Measurements from ENCODE around the gene TRIM45. TPM values are rescaled to one million over a fixed set of nuclear protein-coding genes. Genes with fewer than 3 reads are reported as not detected.

TRIM45 gene, protein sequence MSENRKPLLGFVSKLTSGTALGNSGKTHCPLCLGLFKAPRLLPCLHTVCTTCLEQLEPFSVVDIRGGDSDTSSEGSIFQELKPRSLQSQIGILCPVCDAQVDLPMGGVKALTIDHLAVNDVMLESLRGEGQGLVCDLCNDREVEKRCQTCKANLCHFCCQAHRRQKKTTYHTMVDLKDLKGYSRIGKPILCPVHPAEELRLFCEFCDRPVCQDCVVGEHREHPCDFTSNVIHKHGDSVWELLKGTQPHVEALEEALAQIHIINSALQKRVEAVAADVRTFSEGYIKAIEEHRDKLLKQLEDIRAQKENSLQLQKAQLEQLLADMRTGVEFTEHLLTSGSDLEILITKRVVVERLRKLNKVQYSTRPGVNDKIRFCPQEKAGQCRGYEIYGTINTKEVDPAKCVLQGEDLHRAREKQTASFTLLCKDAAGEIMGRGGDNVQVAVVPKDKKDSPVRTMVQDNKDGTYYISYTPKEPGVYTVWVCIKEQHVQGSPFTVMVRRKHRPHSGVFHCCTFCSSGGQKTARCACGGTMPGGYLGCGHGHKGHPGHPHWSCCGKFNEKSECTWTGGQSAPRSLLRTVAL
- total RNA-seq (2012; rRNA removed) (1.7 and 2.0 TPM in 2 replicates), polyA plus RNA-seq (2012; rRNA removed) (4.1 and 5.1 TPM in 2 replicates), Bru-seq, nascent RNA (percentile 45 among the genes with signal in this experiment), BruChase-seq, experiment 1, labeled RNA remaining after a 6-hour chase (percentile 45 among the genes with signal in this experiment), BruChase-seq, experiment 2, labeled RNA remaining after a 2-hour chase (percentile 46 among the genes with signal in this experiment)
- polyA plus RNA-seq (2012; cell fraction: cytosol; rRNA removed), result 2.1 and 2.9 TPM in 2 replicates
- 19.8 and 36.5 TPM in 2 replicates for polyA plus RNA-seq (2012; cell fraction: nucleus; rRNA removed; ENCODE audit: low replicate concordance)
- long read RNA-seq, partial matches to known transcripts, result 0 of 9 reads
- long read RNA-seq, other reads (novel, unspliced or antisense), result 5 of 9 reads

GRCh38 chr1:117121589-117122329 lies at the start of gene TRIM45:
TRIM45 (minus strand) TSS chr1:117121749; CDS start chr1:117121201, 548 bp downstream.
- Histone ChIP-seq H2BK15ac (ENCODE audit: low read depth, low read length) (peak within 1 kb of the TSS; percentile 100; the same call in 2 of the 3 replicates), H4K5ac (ENCODE audit: low read depth, low read length) (peak within 1 kb of the TSS; percentile 91), H4K20me1 (ENCODE audit: insufficient read depth, low read length) (no peaks in the 10 kb centered on the region), H2AK9ac (replicated peaks; ENCODE audit: low read depth, low read length, poor library complexity) (peak within 1 kb of the TSS; percentile 91), H2AFZ (replicated peaks; ENCODE audit: low read length, poor library complexity) (peak within 1 kb of the TSS; percentile 99), H3K14ac (replicated peaks; ENCODE audit: low read depth, low read length) (peak within 1 kb of the TSS; percentile 99), H2AK5ac (ENCODE audit: low read depth, low read length) (peak within 1 kb of the TSS; percentile 84), H3K27me3 (ENCODE audit: control insufficient read depth, insufficient read depth, low read length) (peaks cover 3% of the 10 kb centered on the region), H3K79me1 (ENCODE audit: low read depth in 1 of 2, low read length in 2 of 2) (peaks cover under 1 to 9% of the 10 kb centered on the region in 2 experiments; a peak in 1 of 4 replicates), H3K9me3 (ENCODE audit: control insufficient read depth, insufficient read depth, low read length) (no peaks in the 10 kb centered on the region), H3K4me2 (ENCODE audit: low read depth, low read length) (peak within 1 kb of the TSS; percentile 74), H2BK5ac (ENCODE audit: low read depth, low read length, poor library complexity, severe bottlenecking) (peak within 1 kb of the TSS; percentile 96), H3K23ac (ENCODE audit: low read depth, low read length) (peak within 1 kb of the TSS; percentile 95), H2BK20ac (ENCODE audit: low read depth, low read length) (peak within 1 kb of the TSS; percentile 98), H3K27ac (ENCODE audit: insufficient read depth, low read length) (peak within 1 kb of the TSS; percentile 95), H3K56ac (ENCODE audit: extremely low read depth, insufficient read depth, low read length) (peak within 1 kb of the TSS; percentile 96), H2BK120ac (ENCODE audit: low read depth, low read length) (peak within 1 kb of the TSS; percentile 97), H4K91ac (ENCODE audit: insufficient read depth, low read depth, low read length) (peak within 1 kb of the TSS; percentile 100), H3K18ac (ENCODE audit: low read depth, low read length) (peak within 1 kb of the TSS; percentile 91), H4K8ac (ENCODE audit: low read depth in 2 of 2, low read length in 2 of 2) (peak within 1 kb of the TSS; percentile 96 to 99), H3K36me3 (ENCODE audit: control insufficient read depth, insufficient read depth, low read length) (peaks cover 4% of the 10 kb centered on the region; the same call in 1 of the 2 replicates), H3K4ac (ENCODE audit: low read depth, low read length) (peak within 1 kb of the TSS; percentile 99), H3K9me1 (ENCODE audit: insufficient read depth, low read length) (peaks cover 3% of the 10 kb centered on the region; the same call in 1 of the 2 replicates), H3K4me3 (ENCODE audit: insufficient read depth, low read depth, low read length) (peak within 1 kb of the TSS; percentile 68), H3K9ac (ENCODE audit: low read depth, low read length) (peak within 1 kb of the TSS; percentile 95), H3K4me1 (ENCODE audit: control insufficient read depth, insufficient read depth, low read length) (peaks cover 8% of the 10 kb centered on the region; the same call in 1 of the 2 replicates)
- BruUV-seq (replicated peaks), result no TSS peak
- 0% methylated on average over 27 of the region's 71 CpGs; no CpG with 5 or more reads in 1 of the 2 experiments for WGBS, 2 experiments (ENCODE audit: extremely low coverage in 2 of 2, insufficient read length in 1 of 2)
- ChIA-PET CTCF (interaction anchor here (1.0 kb wide), 1 partner anchor 44 kb away, joined by 3 read pairs; no protein-coding TSS in a partner anchor), POLR2A (ENCODE audit: unreplicated experiment) (no interaction called here)
- intact Hi-C loops (cut with micrococcal nuclease), result loop anchor here (1.0 to 2.0 kb wide), 2 partner anchors 53 to 163 kb away; no protein-coding TSS in a partner anchor
- ATAC-seq (ENCODE audit: low read depth) (peak; percentile 98), DNase-seq (peak; percentile 96)
- dilution Hi-C loops (cut with HindIII; ENCODE audit: low sequenced_read_pairs, unreplicated experiment), result no loop called here
- in situ Hi-C loops (cut with MboI; ENCODE audit: low sequenced_read_pairs), result loop anchor here (10.0 kb wide), 1 partner anchor 47 kb away; no protein-coding TSS in a partner anchor
- TF ChIP-seq POLR2A (IDR thresholded peaks at IDR 0.05; ENCODE audit: low read depth, low read length) (peak; percentile 70), SMC3 (IDR thresholded peaks at IDR 0.05; ENCODE audit: low read depth, low read length) (peak; percentile 51), FOS (IDR thresholded peaks at IDR 0.05; ENCODE audit: low read depth, low read length) (peak; percentile 20; the same call in 1 of the 2 replicates), ELK1 (IDR thresholded peaks at IDR 0.05; ENCODE audit: borderline replicate concordance, low read depth, low read length) (no peak), MAZ (IDR thresholded peaks at IDR 0.05; ENCODE audit: borderline replicate concordance, low read depth, low read length) (peak; percentile 41; the same call in 1 of the 2 replicates), BHLHE40 (IDR thresholded peaks at IDR 0.05; ENCODE audit: low read depth, low read length) (no peak), MAFK (IDR thresholded peaks at IDR 0.05; ENCODE audit: low read depth, low read length) (no peak), CEBPB (IDR thresholded peaks at IDR 0.05; ENCODE audit: low read depth, low read length) (no peak), RCOR1 (IDR thresholded peaks at IDR 0.05; ENCODE audit: insufficient replicate concordance, low read length) (peak; percentile 23), RFX5 (IDR thresholded peaks at IDR 0.05; ENCODE audit: low read depth, low read length) (no peak), NFE2L2 (IDR thresholded peaks at IDR 0.05; ENCODE audit: low read depth, low read length) (no peak)

Data from IMR-90 (cell line).